ENCODE results near the gene HECTD4.
A peak's percentile ranks its signal among the peaks of the same experiment; 100 is the strongest.
"Not testable (repeated sequence)": the region's sequence is repeated elsewhere in the genome, so short reads cannot be mapped to it uniquely, and the experiment has no call there.

Gene HECTD4

GRCh38 chr12:112381883-112382796, at the start of gene HECTD4:
Gene HECTD4, minus strand, starts transcription at chr12:112382431. Its CDS starts 303 bp downstream, at chr12:112382128.
- Mint-ChIP-seq H3K4me3 (peak within 1 kb of the TSS; percentile 91), H3K4me1 (peaks cover 34% of the 10 kb centered on the region), H3K9me3 (no peaks in the 10 kb centered on the region), H3K36me3 (peaks cover 7% of the 10 kb centered on the region), H3K27ac (peak within 1 kb of the TSS; percentile 95)
- ATAC-seq (peak; percentile 96), DNase-seq (ENCODE audit: low spot score in 2 of 2) (peak; percentile 87 to 96)

- H3K4me1 Mint-ChIP-seq: peaks cover 21% of the 10 kb centered on the region
- H3K36me3 Mint-ChIP-seq: peaks cover 17% of the 10 kb centered on the region
- ATAC-seq: no peak
- no peak for DNase-seq (ENCODE audit: low spot score in 2 of 2)
- no peaks in the 10 kb centered on the region for H3K9me3 Mint-ChIP-seq
- H3K27ac Mint-ChIP-seq: peak overlapping the region; percentile 56
- no peak overlapping the region for H3K4me3 Mint-ChIP-seq
Observed at GRCh38 chr12:112431965-112432364, 49.7 kb upstream of the HECTD4 start.

- Mint-ChIP-seq H3K9me3 (no peaks in the 10 kb centered on the region), H3K4me1 (peaks cover 21% of the 10 kb centered on the region), H3K36me3 (peaks cover 27% of the 10 kb centered on the region), H3K4me3 (peak overlapping the region; percentile 14), H3K27ac (peak overlapping the region; percentile 56)
- ATAC-seq (peak; percentile 76), DNase-seq (ENCODE audit: low spot score in 2 of 2) (no peak)
Observed at GRCh38 chr12:112430929-112431328, 48.7 kb upstream of the HECTD4 start.

- DNase-seq (ENCODE audit: low spot score in 2 of 2): no peak
- H3K4me1 Mint-ChIP-seq: peaks cover 36% of the 10 kb centered on the region
- H3K27ac Mint-ChIP-seq: no peak overlapping the region
- peaks cover 44% of the 10 kb centered on the region for H3K36me3 Mint-ChIP-seq
- ATAC-seq: no peak
- H3K9me3 Mint-ChIP-seq: no peaks in the 10 kb centered on the region
- no peak overlapping the region for H3K4me3 Mint-ChIP-seq
Observed at GRCh38 chr12:112427760-112428159, 45.5 kb upstream of the HECTD4 start.

DNA sequence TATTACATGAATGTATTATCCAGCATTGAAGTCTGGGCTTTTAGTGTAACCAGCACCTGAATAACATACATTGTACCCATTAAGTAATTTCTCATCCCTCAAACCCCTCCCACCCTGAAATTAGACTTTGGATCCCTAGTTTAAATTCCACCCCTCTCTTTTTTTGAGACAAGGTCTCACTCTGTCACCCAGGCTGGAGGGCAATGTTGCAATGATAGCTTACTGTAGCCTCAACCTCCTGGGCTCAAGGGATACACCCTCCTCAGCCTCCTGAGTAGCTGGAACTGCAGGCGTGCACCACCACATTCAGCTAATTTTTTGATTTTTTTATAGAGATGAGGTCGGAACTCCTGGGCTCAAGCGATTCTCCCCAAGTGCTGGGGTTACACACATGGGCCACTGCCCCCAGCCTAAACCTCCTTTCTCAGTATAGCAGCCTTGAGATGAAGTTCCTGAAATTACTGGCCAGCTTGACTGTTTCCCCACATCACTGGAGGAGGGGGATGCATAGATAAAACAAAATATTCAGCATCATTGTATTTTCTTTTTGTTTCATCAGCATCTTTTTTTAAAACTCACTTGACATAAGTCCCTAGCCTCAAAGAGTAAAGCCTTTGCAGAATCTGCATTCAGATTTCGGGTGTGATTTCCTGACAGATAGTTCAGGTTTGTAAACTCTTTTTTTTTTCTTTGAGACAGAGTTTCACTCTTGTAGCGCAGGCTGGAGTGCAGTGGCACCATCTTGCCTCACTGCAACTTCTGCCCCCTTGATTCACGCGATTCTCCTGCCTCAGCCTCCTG, 43.6 kb upstream of the HECTD4 start:
- no peak overlapping the region for H3K4me3 Mint-ChIP-seq
- H3K4me1 Mint-ChIP-seq: peaks cover 38% of the 10 kb centered on the region
- H3K36me3 Mint-ChIP-seq: peaks cover 54% of the 10 kb centered on the region
- DNase-seq (ENCODE audit: low spot score in 2 of 2): no peak
- ATAC-seq: no peak
- H3K9me3 Mint-ChIP-seq: no peaks in the 10 kb centered on the region
- no peak overlapping the region for H3K27ac Mint-ChIP-seq

GRCh38 chr12:112424126-112424525, 41.9 kb upstream of the HECTD4 start:
- peak overlapping the region; percentile 2 for H3K27ac Mint-ChIP-seq
- ATAC-seq (no peak), DNase-seq (ENCODE audit: low spot score in 2 of 2) (no peak)
- no peaks in the 10 kb centered on the region for H3K9me3 Mint-ChIP-seq
- H3K4me3 Mint-ChIP-seq: no peak overlapping the region
- H3K4me1 Mint-ChIP-seq: peaks cover 51% of the 10 kb centered on the region
- peaks cover 60% of the 10 kb centered on the region for H3K36me3 Mint-ChIP-seq

- ATAC-seq (no peak), DNase-seq (ENCODE audit: low spot score in 2 of 2) (no peak)
- Mint-ChIP-seq H3K27ac (peak overlapping the region; percentile 11), H3K4me3 (no peak overlapping the region), H3K36me3 (peaks cover 67% of the 10 kb centered on the region), H3K9me3 (no peaks in the 10 kb centered on the region), H3K4me1 (peaks cover 49% of the 10 kb centered on the region)
Observed at GRCh38 chr12:112422531-112422930, 40.3 kb upstream of the HECTD4 start.

GRCh38 chr12:112421363-112421762, 39.1 kb upstream of the HECTD4 start:
- Mint-ChIP-seq H3K36me3 (peaks cover 60% of the 10 kb centered on the region), H3K27ac (no peak overlapping the region), H3K4me3 (no peak overlapping the region), H3K4me1 (peaks cover 49% of the 10 kb centered on the region), H3K9me3 (no peaks in the 10 kb centered on the region)
- DNase-seq (ENCODE audit: low spot score in 2 of 2): no peak
- no peak for ATAC-seq

DNA sequence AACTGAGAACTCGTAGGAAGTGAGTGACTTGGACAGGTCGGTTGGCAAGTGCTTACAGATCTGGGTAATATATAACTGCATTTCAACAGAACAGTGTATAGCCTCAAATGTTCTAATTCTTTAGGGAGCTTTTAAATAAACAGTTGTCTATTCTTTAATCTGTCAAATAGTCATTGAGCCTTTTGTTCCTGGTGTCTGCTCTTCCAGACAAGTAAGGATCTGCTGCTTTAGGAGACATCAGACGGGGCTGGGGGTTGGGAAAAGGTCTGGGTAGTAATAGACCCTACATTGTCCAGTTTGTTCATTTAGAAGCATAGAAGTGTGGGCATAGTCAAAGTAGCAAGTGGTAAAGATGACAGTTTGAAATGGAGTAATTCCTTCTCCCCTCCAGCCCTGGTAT, 38.5 kb upstream of the HECTD4 start:
- Mint-ChIP-seq H3K36me3 (peaks cover 53% of the 10 kb centered on the region), H3K27ac (peak overlapping the region; percentile 97), H3K9me3 (no peaks in the 10 kb centered on the region), H3K4me3 (peak overlapping the region; percentile 94), H3K4me1 (peaks cover 49% of the 10 kb centered on the region)
- no peak for DNase-seq (ENCODE audit: low spot score in 2 of 2)
- no peak for ATAC-seq

GRCh38 chr12:112419297-112420133, 37.3 kb upstream of the HECTD4 start:
- H3K36me3 Mint-ChIP-seq: peaks cover 45% of the 10 kb centered on the region
- no peaks in the 10 kb centered on the region for H3K9me3 Mint-ChIP-seq
- DNase-seq (ENCODE audit: low spot score in 2 of 2): no peak
- H3K4me3 Mint-ChIP-seq: peak overlapping the region; percentile 94
- H3K4me1 Mint-ChIP-seq: peaks cover 49% of the 10 kb centered on the region
- H3K27ac Mint-ChIP-seq: peak overlapping the region; percentile 97
- ATAC-seq: peak; percentile 68

DNA sequence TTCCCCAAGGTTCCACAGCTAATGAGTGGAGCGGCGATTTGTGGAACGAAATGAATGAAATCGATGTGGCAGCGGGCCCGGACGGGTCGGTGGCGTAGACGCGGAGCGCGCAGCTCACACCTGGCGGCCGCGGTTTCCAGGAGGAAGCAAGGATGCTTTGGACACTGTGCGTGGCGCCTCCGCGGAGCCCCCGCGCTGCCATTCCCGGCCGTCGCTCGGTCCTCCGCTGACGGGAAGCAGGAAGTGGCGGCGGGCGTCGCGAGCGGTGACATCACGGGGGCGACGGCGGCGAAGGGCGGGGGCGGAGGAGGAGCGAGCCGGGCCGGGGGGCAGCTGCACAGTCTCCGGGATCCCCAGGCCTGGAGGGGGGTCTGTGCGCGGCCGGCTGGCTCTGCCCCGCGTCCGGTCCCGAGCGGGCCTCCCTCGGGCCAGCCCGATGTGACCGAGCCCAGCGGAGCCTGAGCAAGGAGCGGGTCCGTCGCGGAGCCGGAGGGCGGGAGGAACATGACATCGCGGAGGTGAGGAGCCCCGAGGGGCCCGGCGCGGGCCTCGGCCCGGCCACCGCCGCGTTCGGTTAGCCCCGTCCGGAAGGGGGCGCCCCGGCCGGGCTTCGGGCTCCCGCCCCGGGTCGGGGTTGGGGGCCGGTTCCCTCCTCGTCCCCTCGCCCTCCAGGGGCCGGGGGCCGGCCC, 36.5 kb upstream of the HECTD4 start, which contains the start of gene PTPN11:
TSS of gene PTPN11 (plus strand) at position 340 of the 689 bp plus-strand sequence. CDS start at position 505, 165 bp downstream.
- Mint-ChIP-seq H3K4me1 (peaks cover 41% of the 10 kb centered on the region), H3K36me3 (peaks cover 44% of the 10 kb centered on the region), H3K9me3 (no peaks in the 10 kb centered on the region), H3K27ac (peak within 1 kb of the TSS; percentile 97), H3K4me3 (peak within 1 kb of the TSS; percentile 94)
- ATAC-seq (peak; percentile 91), DNase-seq (ENCODE audit: low spot score in 2 of 2) (peak; percentile 96 to 98)

- H3K9me3 Mint-ChIP-seq: no peaks in the 10 kb centered on the region
- DNase-seq (ENCODE audit: low spot score in 2 of 2): no peak
- peaks cover 40% of the 10 kb centered on the region for H3K4me1 Mint-ChIP-seq
- peak overlapping the region; percentile 97 for H3K27ac Mint-ChIP-seq
- ATAC-seq: peak; percentile 0
- H3K4me3 Mint-ChIP-seq: peak overlapping the region; percentile 94
- H3K36me3 Mint-ChIP-seq: peaks cover 43% of the 10 kb centered on the region
Observed at GRCh38 chr12:112418273-112418607, 36.0 kb upstream of the HECTD4 start.

GRCh38 chr12:112415457-112415856, 33.2 kb upstream of the HECTD4 start:
- ATAC-seq, H3K4me3 Mint-ChIP-seq: not testable (repeated sequence)

GRCh38 chr12:112413855-112414625, 31.8 kb upstream of the HECTD4 start:
- Mint-ChIP-seq H3K9me3 (no peaks in the 10 kb centered on the region), H3K4me1 (peaks cover 16% of the 10 kb centered on the region), H3K27ac (no peak overlapping the region), H3K4me3 (no peak overlapping the region), H3K36me3 (peaks cover 14% of the 10 kb centered on the region)
- ATAC-seq (no peak), DNase-seq (ENCODE audit: low spot score in 2 of 2) (no peak)

More at GRCh38 chr12:112415457-112415856, 33.2 kb upstream of the HECTD4 start:
- not testable (repeated sequence) for H3K27ac Mint-ChIP-seq; DNase-seq (ENCODE audit: low spot score in 2 of 2); H3K9me3 Mint-ChIP-seq
- Mint-ChIP-seq H3K36me3 (peaks cover 19% of the 10 kb centered on the region), H3K4me1 (peaks cover 19% of the 10 kb centered on the region)

Measured in stimulated activated effector memory CD8-positive, alpha-beta T cell treated with anti-CD3 and anti-CD28 coated beads, Interleukin-12 subunit alpha, Interleukin-12 subunit beta, amount 100 ng/mL, for 72 hours (primary cell).